UCSD-AML1 (cell line): ENCODE data around the gene CD99.
"Not testable (repeated sequence)": the region's sequence is repeated elsewhere in the genome, so short reads cannot be mapped to it uniquely, and the experiment has no call there.

Experiments
- DNase-seq: peaks from one replicate; lab custom pipeline; 2025; ENCODE audit not compliant: unreplicated experiment; lab: John Stamatoyannopoulos, UW

CD99 gene

GRCh38 chrX:2719774-2720447 lies 28.8 kb downstream of the CD99 start:
- DNase-seq: no peak

GRCh38 chrX:2723286-2723879 lies 32.3 kb downstream of the CD99 start:
- DNase-seq: no peak

- not testable (repeated sequence) for DNase-seq
Observed at GRCh38 chrX:2727264-2727663, 36.2 kb downstream of the CD99 start.

GRCh38 chrX:2732076-2732475 lies 41.0 kb downstream of the CD99 start:
- DNase-seq: no peak

GRCh38 chrX:2732649-2733048 lies 41.6 kb downstream of the CD99 start:
- DNase-seq: no peak

GRCh38 chrX:2733286-2733685 lies 42.2 kb downstream of the CD99 start:
- no peak for DNase-seq

- no peak for DNase-seq
Observed at GRCh38 chrX:2735270-2735669, 44.2 kb downstream of the CD99 start.

GRCh38 chrX:2740672-2741071 lies 49.6 kb downstream of the CD99 start:
- DNase-seq: no peak

GRCh38 chrX:2741386-2741785 lies 50.3 kb downstream of the CD99 start:
- no peak for DNase-seq

GRCh38 chrX:2746250-2746649 lies 55.2 kb downstream of the CD99 start:
- DNase-seq: not testable (repeated sequence)

- no peak for DNase-seq
Observed at GRCh38 chrX:2748171-2748814, 57.2 kb downstream of the CD99 start.

- DNase-seq: no peak
Observed at GRCh38 chrX:2748815-2749188, 57.7 kb downstream of the CD99 start.

GRCh38 chrX:2751291-2751690 lies 60.2 kb downstream of the CD99 start:
- no peak for DNase-seq

GRCh38 chrX:2751874-2752300 lies 60.8 kb downstream of the CD99 start, which contains the start of gene XG:
XG (plus strand) TSS chrX:2752040; CDS start chrX:2752275, 235 bp downstream.
- not testable (repeated sequence) for DNase-seq

GRCh38 chrX:2752441-2752840 lies 61.3 kb downstream of the CD99 start:
- DNase-seq: not testable (repeated sequence)

- DNase-seq: not testable (repeated sequence)
Observed at GRCh38 chrX:2755163-2755715, 64.1 kb downstream of the CD99 start.

- no peak for DNase-seq
Observed at GRCh38 chrX:2756548-2756947, 65.5 kb downstream of the CD99 start.

- DNase-seq: no peak
Observed at GRCh38 chrX:2761246-2761645, 70.2 kb downstream of the CD99 start.

- DNase-seq: not testable (repeated sequence)
Observed at GRCh38 chrX:2762671-2763070, 71.6 kb downstream of the CD99 start.

- not testable (repeated sequence) for DNase-seq
Observed at GRCh38 chrX:2764766-2765548, 73.9 kb downstream of the CD99 start.

- DNase-seq: no peak
Observed at GRCh38 chrX:2765549-2765830, 74.4 kb downstream of the CD99 start.
